Endothelial cell (in vitro differentiated cells): ENCODE data around the gene KIF3A. TPM values are rescaled to one million over a fixed set of nuclear protein-coding genes. Genes with fewer than 3 reads are reported as not detected.

Experiments used
- DNase-seq: peaks from one replicate; pipeline ENCODE4 v3.0.0; 2021; ENCODE audit warnings: low spot score
- H3K27ac Mint-ChIP-seq: one replicate; pipeline ENCODE4 v1.8.0; 2021; ENCODE audit warnings: mixed read lengths, inconsistent platforms; ENCODE audit not compliant: unreplicated experiment
- H3K27me3 Mint-ChIP-seq: one replicate; pipeline ENCODE4 v1.8.0; 2021; ENCODE audit warnings: mild to moderate bottlenecking, moderate library complexity, mixed read lengths, inconsistent platforms; ENCODE audit not compliant: unreplicated experiment
- H3K36me3 Mint-ChIP-seq: one replicate; pipeline ENCODE4 v1.8.0; 2021; ENCODE audit warnings: mild to moderate bottlenecking, low read depth, mixed read lengths, inconsistent platforms; ENCODE audit not compliant: unreplicated experiment
- H3K4me1 Mint-ChIP-seq: one replicate; pipeline ENCODE4 v1.8.0; 2021; ENCODE audit warnings: mild to moderate bottlenecking, mixed read lengths, inconsistent platforms; ENCODE audit not compliant: unreplicated experiment
- H3K4me3 Mint-ChIP-seq: one replicate; pipeline ENCODE4 v1.8.0; 2021; ENCODE audit warnings: mild to moderate bottlenecking, mixed read lengths, inconsistent platforms; ENCODE audit not compliant: unreplicated experiment
- H3K9me3 Mint-ChIP-seq: one replicate; pipeline ENCODE4 v1.8.0; 2021; ENCODE audit warnings: mixed read lengths, inconsistent platforms; ENCODE audit not compliant: unreplicated experiment
- CTCF ChIP-seq: fragments of 200-600 bp; sonication (generic); IDR thresholded peaks from one replicate; pipeline ENCODE4 v1.5.0; 2021; ENCODE audit warnings: antibody characterized with exemption; ENCODE audit not compliant: unreplicated experiment
- total RNA-seq: library from RNA; stranded (reverse); fragmentation: NEBNext Ultra II Directional; extraction: Animal tissue kit (Norgen Biotek cat#: 25700); gene quantifications from one replicate; pipeline ENCODE4 v1.2.1, GENCODE V29; 2021; ENCODE audit not compliant: unreplicated experiment

The KIF3A gene
- total RNA-seq, 1 donor from 2014 or later, result 11.5 TPM

GRCh38 chr5:132656774-132657355, 80.5 kb downstream of the KIF3A start:
- no peak for DNase-seq
- Mint-ChIP-seq H3K9me3 (no peaks in the 10 kb centered on the region), H3K36me3 (no peaks in the 10 kb centered on the region), H3K4me1 (no peaks in the 10 kb centered on the region), H3K27me3 (peaks cover 15% of the 10 kb centered on the region), H3K4me3 (no peak overlapping the region), H3K27ac (no peak overlapping the region)
- TF ChIP-seq CTCF, result no peak

GRCh38 chr5:132655821-132656773, 81.2 kb downstream of the KIF3A start:
- H3K4me1 Mint-ChIP-seq, result no peaks in the 10 kb centered on the region
- no peak overlapping the region for H3K27ac Mint-ChIP-seq
- no peaks in the 10 kb centered on the region for H3K36me3 Mint-ChIP-seq
- H3K4me3 Mint-ChIP-seq, result no peak overlapping the region
- no peaks in the 10 kb centered on the region for H3K9me3 Mint-ChIP-seq
- DNase-seq, result no peak
- TF ChIP-seq CTCF, result no peak
- H3K27me3 Mint-ChIP-seq, result peaks cover 15% of the 10 kb centered on the region

GRCh38 chr5:132653716-132654115, 83.6 kb downstream of the KIF3A start:
- Mint-ChIP-seq H3K27ac (no peak overlapping the region), H3K4me1 (no peaks in the 10 kb centered on the region), H3K36me3 (peaks cover under 1% of the 10 kb centered on the region), H3K4me3 (no peak overlapping the region), H3K9me3 (no peaks in the 10 kb centered on the region), H3K27me3 (peaks cover 13% of the 10 kb centered on the region)
- no peak for TF ChIP-seq CTCF
- DNase-seq, result no peak

GRCh38 chr5:132651838-132652469, 85.4 kb downstream of the KIF3A start:
- no peaks in the 10 kb centered on the region for H3K4me1 Mint-ChIP-seq
- H3K27me3 Mint-ChIP-seq, result peaks cover 8% of the 10 kb centered on the region
- DNase-seq, result no peak
- H3K9me3 Mint-ChIP-seq, result peaks cover 4% of the 10 kb centered on the region
- H3K36me3 Mint-ChIP-seq, result peaks cover 8% of the 10 kb centered on the region
- no peak overlapping the region for H3K27ac Mint-ChIP-seq
- TF ChIP-seq CTCF, result no peak
- no peak overlapping the region for H3K4me3 Mint-ChIP-seq
